GM06990 (cell line): ENCODE measurements around the gene KPRP.

Experiments
- DNase-seq: peaks from one replicate; pipeline ENCODE4 v3.0.0-alpha.2; 2011; ENCODE audit not compliant: insufficient read length; ENCODE audit errors: extremely low read depth
- H3K27me3 ChIP-seq: replicated peaks from 2 replicates; pipeline ENCODE4 v1.6.0; 2011; ENCODE audit warnings: low read length; ENCODE audit not compliant: control insufficient read depth, insufficient read depth
- H3K36me3 ChIP-seq: 2 replicates; pipeline ENCODE4 v1.5.1; 2011; ENCODE audit warnings: low read length; ENCODE audit not compliant: control insufficient read depth, insufficient read depth
- H3K4me3 ChIP-seq: replicated peaks from 2 replicates; pipeline ENCODE4 v1.5.1; 2011; ENCODE audit warnings: low read depth, mild to moderate bottlenecking, control low read depth, low read length
- CTCF ChIP-seq: IDR thresholded peaks from 2 replicates; pipeline ENCODE4 v1.5.1; 2011; ENCODE audit warnings: low read length, control low read depth, mild to moderate bottlenecking, inconsistent platforms; ENCODE audit not compliant: insufficient read depth, poor library complexity, severe bottlenecking

The KPRP gene, protein sequence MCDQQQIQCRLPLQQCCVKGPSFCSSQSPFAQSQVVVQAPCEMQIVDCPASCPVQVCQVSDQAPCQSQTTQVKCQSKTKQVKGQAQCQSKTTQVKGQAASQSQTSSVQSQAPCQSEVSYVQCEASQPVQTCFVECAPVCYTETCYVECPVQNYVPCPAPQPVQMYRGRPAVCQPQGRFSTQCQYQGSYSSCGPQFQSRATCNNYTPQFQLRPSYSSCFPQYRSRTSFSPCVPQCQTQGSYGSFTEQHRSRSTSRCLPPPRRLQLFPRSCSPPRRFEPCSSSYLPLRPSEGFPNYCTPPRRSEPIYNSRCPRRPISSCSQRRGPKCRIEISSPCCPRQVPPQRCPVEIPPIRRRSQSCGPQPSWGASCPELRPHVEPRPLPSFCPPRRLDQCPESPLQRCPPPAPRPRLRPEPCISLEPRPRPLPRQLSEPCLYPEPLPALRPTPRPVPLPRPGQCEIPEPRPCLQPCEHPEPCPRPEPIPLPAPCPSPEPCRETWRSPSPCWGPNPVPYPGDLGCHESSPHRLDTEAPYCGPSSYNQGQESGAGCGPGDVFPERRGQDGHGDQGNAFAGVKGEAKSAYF

GRCh38 chr1:152757747-152758146 is at the start of gene KPRP:
Gene KPRP (plus strand): TSS chr1:152758025. CDS start chr1:152759589, 1,564 bp downstream.
- H3K36me3 ChIP-seq, result no peaks in the 10 kb centered on the region
- no peak for DNase-seq
- no peak within 1 kb of the TSS for H3K4me3 ChIP-seq
- H3K27me3 ChIP-seq, result no peaks in the 10 kb centered on the region; the same call in 1 of the 2 replicates
- no peak for TF ChIP-seq CTCF

- H3K27me3 ChIP-seq, result no peaks in the 10 kb centered on the region; the same call in 1 of the 2 replicates
- no peak for DNase-seq
- H3K36me3 ChIP-seq, result no peaks in the 10 kb centered on the region
- H3K4me3 ChIP-seq, result no peak overlapping the region
- no peak for TF ChIP-seq CTCF
Measured at GRCh38 chr1:152718238-152718637, 39.6 kb upstream of the KPRP start.

DNA sequence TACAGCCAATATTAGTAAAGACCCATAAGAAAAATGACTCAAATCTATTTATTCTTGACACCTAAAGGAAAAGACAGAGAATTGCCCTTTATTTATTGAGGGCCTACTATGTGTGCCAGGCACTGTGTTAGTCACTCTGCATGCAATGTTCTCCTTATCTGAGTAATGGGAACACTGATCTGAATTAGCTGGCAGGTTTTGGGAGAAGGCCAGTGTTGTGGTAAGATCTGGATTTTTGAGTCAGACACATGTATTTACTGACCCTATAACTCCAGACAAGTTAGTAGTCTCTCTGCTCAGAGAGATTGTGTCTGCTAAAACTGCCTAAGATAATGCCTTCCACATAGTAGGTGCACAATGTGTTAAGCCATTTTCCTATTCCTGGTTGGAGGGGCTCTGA is 32.6 kb upstream of the KPRP start:
- no peak overlapping the region for H3K4me3 ChIP-seq
- DNase-seq, result no peak
- TF ChIP-seq CTCF, result no peak
- H3K36me3 ChIP-seq, result no peaks in the 10 kb centered on the region
- H3K27me3 ChIP-seq, result no peaks in the 10 kb centered on the region; the same call in 1 of the 2 replicates

GRCh38 chr1:152728986-152729385 is 28.8 kb upstream of the KPRP start:
- Histone ChIP-seq H3K36me3 (no peaks in the 10 kb centered on the region), H3K4me3 (no peak overlapping the region), H3K27me3 (no peaks in the 10 kb centered on the region; the same call in 1 of the 2 replicates)
- TF ChIP-seq CTCF, result no peak
- no peak for DNase-seq

GRCh38 chr1:152735648-152736047 is 22.2 kb upstream of the KPRP start:
- Histone ChIP-seq H3K36me3 (no peaks in the 10 kb centered on the region), H3K27me3 (no peaks in the 10 kb centered on the region), H3K4me3 (no peak overlapping the region)
- DNase-seq, result no peak
- peak; percentile 52 for TF ChIP-seq CTCF
